K562 (cell line): ENCODE results near the gene SMG7. TPM values are rescaled to one million over a fixed set of nuclear protein-coding genes. Genes with fewer than 3 reads are reported as not detected.

Experiments
- ATAC-seq: fragments of 200-7000 bp; cut with Tn5 transposase; 3 replicates; pipeline ENCODE4 v1.9.1; 2020; ENCODE audit warnings: moderate library complexity
- BruUV-seq: library from RNA; stranded (reverse); fragments of 400-500 nt; replicated peaks from 2 replicates; lab custom pipeline; 2021; lab: Mats Ljungman, UMichigan
- CTCF ChIA-PET: fragments of 300-600 bp; formaldehyde crosslinking; extraction: SDS; loops from one replicate; lab custom pipeline; 2021; ENCODE audit warnings: low intra/inter-chr PET ratio; lab: Yijun Ruan, JAX
- POLR2A ChIA-PET: fragments of 300-600, 350-650 bp; sonication (Branson Sonifier 250); formaldehyde crosslinking; extraction: SDS; loops from one replicate; lab custom pipeline; 2021; ENCODE audit warnings: antibody characterized with exemption, inconsistent platforms; lab: Yijun Ruan, JAX
- DNase-seq, 4 experiments: peaks; one replicate each; pipeline versions ENCODE4 v3.0.0 to v3.0.0-alpha.2; 2011 to 2018; ENCODE audit warnings: low spot score in 3 of 4, mixed read lengths in 3 of 4; ENCODE audit errors: extremely low read depth in 1 of 4
- FAIRE-seq: peaks from 2 replicates; lab custom pipeline; 2011; peaks lifted over from hg19 to GRCh38; lab: Jason Lieb, UNC
- H2AFZ ChIP-seq: 2 replicates; pipeline ENCODE4 v1.6.0; 2011; ENCODE audit warnings: low read depth, low read length, control low read depth, inconsistent platforms
- H3K27ac ChIP-seq: fragments of 200-600 bp; 3 replicates; pipeline ENCODE4 v1.8.0; 2011; ENCODE audit warnings: low read depth, mild to moderate bottlenecking, control low read depth, inconsistent platforms, low read length, moderate library complexity, mixed read lengths; ENCODE audit errors: extremely low read depth
- H3K27me3 ChIP-seq, 2 experiments: fragments of 300-600 bp in 1 of 2; 2 replicates in 1 of 2; 3 replicates in 1 of 2; pipeline versions ENCODE4 v1.6.0 to v1.8.0; 2011; ENCODE audit warnings: inconsistent platforms in 2 of 2, low read length in 2 of 2, mild to moderate bottlenecking in 1 of 2, mixed read lengths in 1 of 2, moderate library complexity in 1 of 2; ENCODE audit not compliant: control insufficient read depth in 2 of 2, insufficient read depth in 2 of 2
- H3K36me3 ChIP-seq: fragments of 300-600 bp; 3 replicates; pipeline ENCODE4 v1.8.0; 2011; ENCODE audit warnings: mild to moderate bottlenecking, low read length, inconsistent platforms; ENCODE audit not compliant: control insufficient read depth, insufficient read depth
- H3K4me1 ChIP-seq, 2 experiments: fragments of 200-600 bp in 1 of 2; replicated peaks in 1 of 2; 2 replicates in 1 of 2; 3 replicates in 1 of 2; pipeline versions ENCODE4 v1.5.1 to v1.8.0; 2011; ENCODE audit warnings: inconsistent platforms in 2 of 2, low read length in 2 of 2, mild to moderate bottlenecking in 1 of 2, mixed read lengths in 1 of 2, moderate library complexity in 1 of 2; ENCODE audit not compliant: control insufficient read depth in 2 of 2, insufficient read depth in 2 of 2
- H3K4me2 ChIP-seq: 2 replicates; pipeline ENCODE4 v1.6.1; 2011; ENCODE audit warnings: low read length, control low read depth, inconsistent platforms, mixed read lengths; ENCODE audit not compliant: insufficient read depth
- H3K4me3 ChIP-seq: fragments of 200-600 bp; sonication (generic), shearing (Covaris generic); 2 replicates; pipeline ENCODE4 v1.5.1; 2016; ENCODE audit warnings: control low read depth, inconsistent platforms
- H3K79me2 ChIP-seq: fragments of 200-600 bp; 3 replicates; pipeline ENCODE4 v1.8.0; 2011; ENCODE audit warnings: low read length, inconsistent platforms; ENCODE audit not compliant: control insufficient read depth, insufficient read depth
- H3K9ac ChIP-seq, 2 experiments: 2 replicates each; pipeline versions ENCODE4 v1.6.0 to v1.6.1; 2011; ENCODE audit warnings: low read depth in 2 of 2, low read length in 2 of 2, control low read depth in 1 of 2, inconsistent platforms in 1 of 2, mild to moderate bottlenecking in 1 of 2, mixed read lengths in 1 of 2; ENCODE audit not compliant: insufficient read depth in 1 of 2
- H3K9me1 ChIP-seq: one replicate; pipeline ENCODE4 v1.6.0; 2011; ENCODE audit warnings: inconsistent platforms, mild to moderate bottlenecking, low read length, moderate library complexity; ENCODE audit not compliant: control insufficient read depth, insufficient read depth
- H3K9me3 ChIP-seq: replicated peaks from 2 replicates; pipeline ENCODE4 v1.5.1; 2011; ENCODE audit warnings: low read depth, low read length, inconsistent platforms; ENCODE audit not compliant: control insufficient read depth, insufficient read depth
- H4K20me1 ChIP-seq: replicated peaks from 2 replicates; pipeline ENCODE4 v1.6.1; 2011; ENCODE audit warnings: low read length, inconsistent platforms, mixed read lengths; ENCODE audit not compliant: control insufficient read depth, insufficient read depth
- CEBPB ChIP-seq: fragments of 450-650 bp; IDR thresholded peaks from 2 replicates; pipeline ENCODE4 v1.6.1; 2016; ENCODE audit warnings: missing genetic modification characterization, missing compliant biosample characterization
- CEBPG ChIP-seq, 3 experiments: fragments of 200-800 bp in 1 of 3; sonication (Bioruptor generic) in 1 of 3; sonication (generic) in 1 of 3; formaldehyde crosslinking in 1 of 3; IDR thresholded peaks in 2 of 3; conservative IDR thresholded peaks in 1 of 3; 2 replicates each; pipeline versions ENCODE4 v1.6.1 to v1.8.0; 2016 to 2022; ENCODE audit warnings: missing compliant biosample characterization in 2 of 3, missing genetic modification characterization in 2 of 3, mild to moderate bottlenecking in 1 of 3, missing genetic modification reagents in 1 of 3
- FOXM1 ChIP-seq, 2 experiments: fragments of 450-650 bp in 1 of 2; sonication (generic) in 1 of 2; formaldehyde crosslinking in 1 of 2; IDR thresholded peaks; 2 replicates each; pipeline versions ENCODE4 v1.6.1 to v1.9.0; 2017 to 2022; ENCODE audit warnings: low read depth in 2 of 2, mild to moderate bottlenecking in 2 of 2, missing genetic modification reagents in 1 of 2, moderate library complexity in 1 of 2
- SP1 ChIP-seq: sonication (generic); formaldehyde crosslinking; IDR thresholded peaks from 2 replicates; pipeline ENCODE4 v1.8.1; 2022; ENCODE audit warnings: mild to moderate bottlenecking, missing genetic modification reagents
- ZBTB1 ChIP-seq: sonication (generic); formaldehyde crosslinking; IDR thresholded peaks from 2 replicates; pipeline ENCODE4 v1.8.1; 2023; ENCODE audit warnings: missing genetic modification reagents, low read depth, mild to moderate bottlenecking, borderline replicate concordance
- WGBS: fragments of 100-300 bp; shearing (Covaris generic); methylation state at CpG from one replicate; pipeline ENCODE4 v1.1.6; 2016; ENCODE audit warnings: low coverage, mixed read lengths; ENCODE audit not compliant: insufficient coverage; ENCODE audit errors: missing lambda C conversion rate; 5-methylcytosine and 5-hydroxymethylcytosine counted together
- in situ Hi-C: fragments of 300-500 bp; cut with MboI; formaldehyde crosslinking; loops from 4 replicates; pipeline ENCODE4 v1.15.0; 2018; ENCODE audit warnings: inconsistent platforms, mixed read lengths
- intact Hi-C: fragments of 100-400 bp; cut with micrococcal nuclease; formaldehyde crosslinking; loops from 2 replicates; pipeline ENCODE4 v1.14.2; 2022
- polyA plus RNA-seq, 8 experiments: library from polyadenylated mRNA; depleted of rRNA in 4 of 8; stranded (reverse) in 5 of 8; unstranded in 3 of 8; fragments of >200 nt; fragmentation: Nextera tagmentation in 2 of 8; fragmentation: Illumina TruSeq in 1 of 8; extraction: Ambion mirVana in 2 of 8; extraction: Trizol in 1 of 8; gene quantifications; 2 replicates each; pipeline versions ENCODE4 v1.2.1 to v1.2.3, GENCODE V29; 2011 to 2014; ENCODE audit warnings: inconsistent platforms in 1 of 8, missing spikeins in 1 of 8
- total RNA-seq, 7 experiments: library from RNA; depleted of rRNA in 6 of 7; stranded (reverse); fragments of >200 nt in 6 of 7; fragmentation: Illumina TruSeq in 2 of 7; extraction: Trizol in 2 of 7; gene quantifications; 2 replicates each; pipeline versions ENCODE4 v1.2.1 to v1.2.3, GENCODE V29; 2011 to 2021; ENCODE audit warnings: low replicate concordance in 1 of 7
- TF ChIP-seq, protein P1 (sequence below): fragments of 250-450 bp; sonication (Bioruptor Pico); IDR thresholded peaks from 2 replicates; pipeline ENCODE4 v1.5.1; 2021; ENCODE audit warnings: mild to moderate bottlenecking
- TF ChIP-seq, protein P2 (sequence below), 2 experiments: fragments of 450-650 bp in 1 of 2; sonication (generic) in 1 of 2; formaldehyde crosslinking in 1 of 2; IDR thresholded peaks; 2 replicates each; pipeline versions ENCODE4 v1.7.1 to v1.9.0; 2016 to 2022; ENCODE audit warnings: inconsistent platforms in 1 of 2, mild to moderate bottlenecking in 1 of 2, missing genetic modification reagents in 1 of 2

Gene SMG7
- total and polyA plus RNA-seq, 9 of the 15 experiments (the other 6 are each of a cell fraction or from before 2014, with no cell fraction given) = 12.4 to 74.6 (median 29.0) TPM

DNA sequence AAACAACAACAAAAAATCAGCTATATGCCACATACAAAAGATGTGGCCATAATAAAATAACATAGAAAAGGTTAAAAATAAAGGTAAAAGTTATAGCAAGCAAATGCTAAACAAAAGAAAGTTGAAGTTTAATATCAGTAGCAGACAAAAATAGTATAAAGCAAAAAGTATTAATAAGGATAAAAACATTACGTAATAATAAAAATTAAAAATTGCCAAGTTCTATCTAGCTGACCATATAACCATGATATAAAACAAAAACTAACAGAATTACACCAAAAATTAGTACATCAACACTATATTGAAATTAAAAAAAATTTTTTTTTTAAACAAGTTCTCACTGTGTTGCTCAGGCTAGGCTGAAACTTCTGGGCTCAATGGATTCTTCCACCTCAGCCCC, 15.5 kb upstream of the SMG7 start:
- FAIRE-seq = no peak
- CTCF ChIA-PET = no interaction called here
- Histone ChIP-seq H3K27me3 (peaks cover 0 to 4% of the 10 kb centered on the region in 2 experiments; a peak in 1 of 5 replicates), H3K79me2 (no peaks in the 10 kb centered on the region), H4K20me1 (no peaks in the 10 kb centered on the region), H3K9ac (no peak overlapping the region), H3K36me3 (no peaks in the 10 kb centered on the region), H3K9me1 (no peaks in the 10 kb centered on the region), H3K4me3 (no peak overlapping the region), H3K9me3 (no peaks in the 10 kb centered on the region), H2AFZ (no peak overlapping the region), H3K27ac (no peak overlapping the region)
- intact Hi-C loops = no loop called here
- no peak for DNase-seq
- BruUV-seq = no TSS peak
- TF ChIP-seq FOXM1 (IDR thresholded peaks at IDR 0.05; ENCODE audit: low read depth) (no peak), FOXM1 (CRISPR knock-in tag; IDR thresholded peaks at IDR 0.05; ENCODE audit: low read depth) (no peak), ZBTB1 (CRISPR knock-in tag) (no peak), CEBPB (peak; percentile 70), SP1 (CRISPR knock-in tag) (no peak), CEBPG (CRISPR knock-in tag; IDR thresholded peaks at IDR 0.05) (no peak), CEBPG (tag; conservative IDR thresholded peaks at IDR 0.05 in 1 of 2, IDR thresholded peaks at IDR 0.05 in 1 of 2) (peak in 1 of 2 experiments; percentile 87; a peak in 2 of 4 replicates)
- TF ChIP-seq, protein P1, sequence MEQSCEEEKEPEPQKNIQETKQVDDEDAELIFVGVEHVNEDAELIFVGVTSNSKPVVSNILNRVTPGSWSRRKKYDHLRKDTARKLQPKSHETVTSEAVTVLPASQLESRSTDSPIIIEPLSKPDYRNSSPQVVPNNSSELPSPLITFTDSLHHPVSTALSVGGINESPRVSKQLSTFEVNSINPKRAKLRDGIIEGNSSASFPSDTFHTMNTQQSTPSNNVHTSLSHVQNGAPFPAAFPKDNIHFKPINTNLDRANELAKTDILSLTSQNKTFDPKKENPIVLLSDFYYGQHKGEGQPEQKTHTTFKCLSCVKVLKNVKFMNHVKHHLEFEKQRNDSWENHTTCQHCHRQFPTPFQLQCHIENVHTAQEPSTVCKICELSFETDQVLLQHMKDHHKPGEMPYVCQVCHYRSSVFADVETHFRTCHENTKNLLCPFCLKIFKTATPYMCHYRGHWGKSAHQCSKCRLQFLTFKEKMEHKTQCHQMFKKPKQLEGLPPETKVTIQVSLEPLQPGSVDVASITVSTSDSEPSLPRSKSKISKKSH (CRISPR knock-in tag) = no peak
- TF ChIP-seq, protein P2, sequence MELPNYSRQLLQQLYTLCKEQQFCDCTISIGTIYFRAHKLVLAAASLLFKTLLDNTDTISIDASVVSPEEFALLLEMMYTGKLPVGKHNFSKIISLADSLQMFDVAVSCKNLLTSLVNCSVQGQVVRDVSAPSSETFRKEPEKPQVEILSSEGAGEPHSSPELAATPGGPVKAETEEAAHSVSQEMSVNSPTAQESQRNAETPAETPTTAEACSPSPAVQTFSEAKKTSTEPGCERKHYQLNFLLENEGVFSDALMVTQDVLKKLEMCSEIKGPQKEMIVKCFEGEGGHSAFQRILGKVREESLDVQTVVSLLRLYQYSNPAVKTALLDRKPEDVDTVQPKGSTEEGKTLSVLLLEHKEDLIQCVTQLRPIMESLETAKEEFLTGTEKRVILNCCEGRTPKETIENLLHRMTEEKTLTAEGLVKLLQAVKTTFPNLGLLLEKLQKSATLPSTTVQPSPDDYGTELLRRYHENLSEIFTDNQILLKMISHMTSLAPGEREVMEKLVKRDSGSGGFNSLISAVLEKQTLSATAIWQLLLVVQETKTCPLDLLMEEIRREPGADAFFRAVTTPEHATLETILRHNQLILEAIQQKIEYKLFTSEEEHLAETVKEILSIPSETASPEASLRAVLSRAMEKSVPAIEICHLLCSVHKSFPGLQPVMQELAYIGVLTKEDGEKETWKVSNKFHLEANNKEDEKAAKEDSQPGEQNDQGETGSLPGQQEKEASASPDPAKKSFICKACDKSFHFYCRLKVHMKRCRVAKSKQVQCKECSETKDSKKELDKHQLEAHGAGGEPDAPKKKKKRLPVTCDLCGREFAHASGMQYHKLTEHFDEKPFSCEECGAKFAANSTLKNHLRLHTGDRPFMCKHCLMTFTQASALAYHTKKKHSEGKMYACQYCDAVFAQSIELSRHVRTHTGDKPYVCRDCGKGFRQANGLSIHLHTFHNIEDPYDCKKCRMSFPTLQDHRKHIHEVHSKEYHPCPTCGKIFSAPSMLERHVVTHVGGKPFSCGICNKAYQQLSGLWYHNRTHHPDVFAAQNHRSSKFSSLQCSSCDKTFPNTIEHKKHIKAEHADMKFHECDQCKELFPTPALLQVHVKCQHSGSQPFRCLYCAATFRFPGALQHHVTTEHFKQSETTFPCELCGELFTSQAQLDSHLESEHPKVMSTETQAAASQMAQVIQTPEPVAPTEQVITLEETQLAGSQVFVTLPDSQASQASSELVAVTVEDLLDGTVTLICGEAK (IDR thresholded peaks at IDR 0.05) = no peak
- TF ChIP-seq, protein P2 (CRISPR knock-in tag; IDR thresholded peaks at IDR 0.05) = no peak
- TF ChIP-seq, all 486 proteins: peak for 2
- POLR2A ChIA-PET = interaction anchor here (0.8 to 1.6 kb wide), 2 partner anchors 11 to 12 kb away, joined by 3 to 5 read pairs; no protein-coding TSS in a partner anchor
- in situ Hi-C loops = no loop called here
- 69% methylated on average over 1 of the region's 1 CpG for WGBS
- ATAC-seq = no peak
- H3K4me2 ChIP-seq = no peak overlapping the region
- H3K4me1 ChIP-seq = no peaks in the 10 kb centered on the region
